ENCODE results near the gene IL26.
"Not testable (repeated sequence)": the region's sequence is repeated elsewhere in the genome, so short reads cannot be mapped to it uniquely, and the experiment has no call there.

Gene IL26

DNA sequence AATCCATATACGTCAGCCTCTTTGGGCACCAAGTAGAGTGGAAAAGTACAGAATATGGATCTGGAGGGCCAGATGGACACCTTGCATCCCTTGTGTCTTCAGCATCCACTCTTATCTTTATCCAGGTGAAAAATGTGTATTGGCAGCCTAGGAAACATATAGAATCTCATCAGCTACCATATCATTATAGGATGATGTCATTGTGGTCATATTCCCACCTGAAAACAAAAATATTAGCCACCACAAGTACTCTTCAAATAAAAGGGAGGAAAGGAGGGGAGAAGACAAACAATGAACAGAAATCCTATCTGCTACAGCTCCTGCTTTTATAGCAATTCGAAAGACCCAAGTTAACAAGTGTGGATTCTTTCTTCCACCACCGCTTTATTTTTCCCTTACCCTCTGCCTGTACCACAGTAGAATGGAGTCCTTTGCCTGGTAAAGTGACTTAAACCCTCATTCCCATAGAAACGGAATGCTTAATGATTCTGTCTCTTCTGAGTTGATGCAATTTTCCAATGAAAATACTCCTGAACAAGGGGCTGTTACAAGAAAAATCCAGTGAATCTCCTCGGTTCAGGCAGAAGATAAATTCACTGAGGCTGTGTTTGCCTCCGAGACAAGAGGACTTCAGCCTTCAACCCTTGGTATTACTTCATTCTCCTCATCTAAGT is 13.8 kb upstream of the IL26 start:
- no peak for DNase-seq

DNA sequence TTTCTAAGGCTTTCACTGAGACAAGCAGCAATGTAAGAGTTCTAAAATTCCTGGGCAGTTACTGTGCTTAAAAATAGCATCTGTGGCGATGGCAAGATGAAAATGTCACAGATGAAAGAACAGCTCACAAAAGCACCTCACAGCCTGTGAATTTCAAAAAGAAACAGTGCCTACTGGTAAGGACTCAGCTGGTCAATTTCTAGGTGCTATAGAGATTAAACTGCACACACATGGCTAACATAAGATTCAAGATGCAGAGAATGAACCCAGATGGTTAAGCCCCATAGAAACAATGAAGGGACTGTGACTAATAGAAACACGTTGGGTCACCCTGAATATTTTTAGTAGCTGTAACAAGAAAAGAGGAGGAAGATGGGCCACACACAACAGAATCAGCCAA is 12.0 kb upstream of the IL26 start:
- no peak for DNase-seq

DNA sequence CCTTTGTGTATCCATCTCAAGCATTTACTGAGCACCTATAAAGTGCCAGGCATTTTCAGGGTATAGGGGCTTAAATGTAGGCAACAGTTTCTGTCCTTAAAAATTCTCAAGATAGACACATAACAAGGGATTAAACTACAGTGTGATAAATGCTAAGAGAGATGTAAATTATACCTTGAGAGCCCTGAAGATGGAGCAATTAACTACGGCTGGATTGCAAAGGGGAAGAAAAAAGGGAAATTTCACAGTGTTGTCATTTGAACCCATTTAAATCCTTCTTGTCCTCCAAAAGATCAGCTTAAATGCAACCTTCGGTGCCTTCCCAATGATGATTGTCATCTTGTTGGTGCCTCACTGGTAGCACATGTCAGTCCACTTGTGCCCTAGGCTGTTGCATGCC is 11.5 kb upstream of the IL26 start:
- no peak for DNase-seq

DNA sequence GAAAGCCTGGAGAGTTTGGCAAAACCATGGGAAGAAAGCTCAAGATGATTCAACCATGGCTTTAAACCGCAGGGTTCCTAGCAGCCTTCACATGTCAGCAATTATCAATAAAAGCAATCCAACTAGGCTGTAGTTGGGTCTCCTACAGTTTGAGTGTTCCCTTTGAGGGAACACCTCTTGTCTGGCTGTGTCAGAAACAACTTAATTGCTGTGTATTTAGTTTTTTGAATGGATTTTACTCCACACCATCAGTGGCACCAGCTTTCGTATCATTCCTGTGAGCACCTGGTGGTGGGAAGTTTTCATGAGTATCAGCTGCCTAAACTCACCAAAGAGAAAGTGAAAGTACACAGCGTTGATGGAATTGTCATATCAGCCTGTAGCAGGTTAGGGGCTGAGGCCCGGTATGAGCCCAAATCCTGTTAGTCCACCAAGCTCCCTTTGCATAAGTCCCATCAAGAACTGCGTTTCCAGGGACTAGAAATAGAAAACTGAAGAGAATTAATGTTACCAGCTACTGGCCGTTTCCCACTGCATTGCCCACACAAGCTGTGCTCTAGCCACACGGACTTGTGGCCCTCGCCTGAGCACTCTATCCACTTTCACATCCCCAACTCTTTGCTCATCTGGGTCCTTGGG is 10.9 kb upstream of the IL26 start:
- DNase-seq, result peak; percentile 1

DNA sequence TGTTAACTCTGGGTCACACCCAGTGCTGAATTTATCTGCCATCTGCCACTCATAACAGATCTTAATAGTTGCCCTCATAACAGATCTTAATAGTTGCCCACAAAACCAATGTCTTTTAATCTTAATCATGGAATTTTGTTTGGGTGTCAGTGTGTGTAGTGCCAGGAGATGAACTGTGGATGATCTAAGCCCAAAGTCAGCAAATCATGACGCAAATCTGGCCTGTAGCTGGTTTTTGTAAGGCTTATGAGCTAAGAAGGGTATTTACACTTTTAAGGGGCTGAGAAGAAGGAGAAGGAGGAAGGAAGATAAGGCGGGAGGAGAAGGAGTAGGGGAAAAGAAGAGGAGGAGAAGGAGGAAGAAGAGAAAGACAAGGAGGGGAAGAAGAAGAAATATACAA is 10.0 kb upstream of the IL26 start:
- no peak for DNase-seq

DNA sequence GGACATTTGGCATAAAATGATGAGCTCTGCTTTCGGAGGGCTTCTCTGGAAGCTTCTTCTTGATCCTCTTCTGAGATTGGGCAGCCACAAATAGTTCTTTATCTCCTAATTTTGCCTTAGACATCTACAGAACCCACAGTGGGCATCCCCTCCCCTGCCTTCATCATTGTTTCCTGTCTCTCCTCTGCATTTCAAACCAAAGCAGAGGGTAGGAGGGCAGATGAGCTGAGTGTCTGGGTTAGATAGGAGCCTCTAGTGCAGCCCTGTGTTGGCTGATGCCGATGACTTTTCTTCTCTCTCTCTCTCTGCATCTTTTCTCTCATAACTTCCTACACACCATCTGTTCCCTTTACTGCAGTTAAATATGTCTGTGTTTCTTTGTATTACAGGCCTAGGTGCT is 8.5 kb upstream of the IL26 start:
- no peak for DNase-seq

DNA sequence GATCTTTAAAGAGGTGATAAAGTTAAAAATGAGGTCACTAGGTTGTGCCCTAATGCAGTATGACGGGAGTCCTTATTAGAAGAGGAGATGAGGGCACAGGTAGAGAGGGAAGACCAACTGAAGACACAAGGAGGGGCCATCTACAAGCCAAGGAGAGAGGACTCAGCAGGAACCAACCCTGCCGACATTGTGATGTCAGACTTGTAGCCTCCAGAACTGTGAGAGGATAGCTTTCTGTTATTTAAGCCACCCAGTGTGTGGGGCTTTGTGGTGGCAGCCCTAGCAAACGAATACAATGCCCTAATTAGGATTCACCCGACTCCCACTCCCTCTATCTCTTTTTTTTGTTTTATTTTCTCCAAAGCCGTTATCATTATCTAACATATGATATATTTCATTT is 7.9 kb upstream of the IL26 start:
- DNase-seq, result no peak

DNA sequence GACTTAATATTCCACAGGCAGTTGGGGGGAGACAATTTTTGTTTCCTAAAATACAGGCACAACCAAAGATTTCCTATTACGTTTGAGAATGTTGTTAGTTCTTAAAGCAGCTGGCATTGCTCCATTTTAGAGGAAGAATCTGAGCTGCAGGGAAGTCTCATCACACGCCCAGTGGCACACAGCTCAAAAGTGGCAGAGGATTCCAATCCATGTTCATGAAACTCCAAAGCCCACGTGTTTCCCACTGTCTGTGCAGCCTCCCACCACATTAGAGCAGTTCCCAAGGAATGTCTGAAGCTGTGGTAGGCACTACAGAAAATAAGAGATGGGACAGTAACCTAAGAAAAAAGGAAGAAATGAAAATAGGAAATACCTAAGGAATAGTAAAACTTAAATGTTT is 6.1 kb upstream of the IL26 start:
- DNase-seq, result no peak

DNA sequence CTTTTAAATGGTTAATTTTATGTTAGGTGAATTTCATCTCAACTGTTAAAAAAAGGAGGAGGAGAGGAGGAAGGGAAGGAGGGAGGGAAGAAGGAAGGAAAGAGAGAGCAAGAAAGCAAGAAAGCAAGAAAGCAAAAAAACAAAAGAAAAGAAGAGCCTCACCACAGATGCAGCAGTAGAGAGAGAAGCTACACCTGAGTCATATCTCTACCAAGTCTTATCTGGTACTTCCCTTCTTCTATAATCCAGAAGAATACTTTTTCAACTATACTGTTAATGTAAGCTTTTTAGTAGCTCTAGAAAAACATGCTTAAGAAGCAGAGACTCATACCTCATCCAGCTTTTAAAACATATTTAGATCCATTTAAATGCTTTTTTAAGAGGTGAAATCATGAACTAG is 5.6 kb upstream of the IL26 start:
- DNase-seq, result no peak

DNA sequence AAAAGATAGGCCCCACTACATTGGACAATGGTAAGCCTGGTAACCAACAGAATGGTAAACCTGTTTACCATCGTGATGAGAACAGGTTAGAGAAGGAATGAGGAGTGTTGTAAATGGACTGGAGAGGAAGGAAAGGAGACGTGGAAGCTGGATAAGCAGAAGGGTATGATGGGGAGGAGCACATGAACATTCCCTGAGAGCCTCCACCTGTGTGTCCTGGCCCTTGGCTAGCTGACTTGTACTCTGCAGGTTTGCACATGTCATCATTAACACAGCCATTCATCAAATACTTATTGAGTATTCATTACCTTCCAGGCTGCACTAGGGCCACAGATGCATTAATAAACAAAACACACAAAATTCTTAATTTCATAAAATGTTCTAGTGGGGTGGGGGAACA is 4.3 kb upstream of the IL26 start:
- no peak for DNase-seq

DNA sequence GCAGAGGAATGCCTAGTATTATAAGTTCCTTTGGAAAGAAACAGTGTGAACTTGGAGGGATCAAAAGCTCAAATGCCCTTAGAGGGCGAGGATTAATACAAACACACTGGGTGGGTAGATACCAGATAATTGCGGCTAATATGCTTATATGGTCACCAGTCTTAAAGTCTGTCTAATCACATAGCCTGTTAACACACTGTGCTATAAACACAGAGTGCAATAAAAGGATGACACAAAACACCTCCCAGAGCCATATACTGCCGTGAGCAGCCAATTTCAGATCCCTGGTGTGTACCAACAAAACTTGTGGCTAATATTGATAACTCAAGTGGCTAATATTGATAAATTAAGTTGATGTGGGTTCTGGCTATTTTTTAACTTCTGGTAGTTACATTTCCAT is 1.7 kb upstream of the IL26 start:
- DNase-seq, result no peak

DNA sequence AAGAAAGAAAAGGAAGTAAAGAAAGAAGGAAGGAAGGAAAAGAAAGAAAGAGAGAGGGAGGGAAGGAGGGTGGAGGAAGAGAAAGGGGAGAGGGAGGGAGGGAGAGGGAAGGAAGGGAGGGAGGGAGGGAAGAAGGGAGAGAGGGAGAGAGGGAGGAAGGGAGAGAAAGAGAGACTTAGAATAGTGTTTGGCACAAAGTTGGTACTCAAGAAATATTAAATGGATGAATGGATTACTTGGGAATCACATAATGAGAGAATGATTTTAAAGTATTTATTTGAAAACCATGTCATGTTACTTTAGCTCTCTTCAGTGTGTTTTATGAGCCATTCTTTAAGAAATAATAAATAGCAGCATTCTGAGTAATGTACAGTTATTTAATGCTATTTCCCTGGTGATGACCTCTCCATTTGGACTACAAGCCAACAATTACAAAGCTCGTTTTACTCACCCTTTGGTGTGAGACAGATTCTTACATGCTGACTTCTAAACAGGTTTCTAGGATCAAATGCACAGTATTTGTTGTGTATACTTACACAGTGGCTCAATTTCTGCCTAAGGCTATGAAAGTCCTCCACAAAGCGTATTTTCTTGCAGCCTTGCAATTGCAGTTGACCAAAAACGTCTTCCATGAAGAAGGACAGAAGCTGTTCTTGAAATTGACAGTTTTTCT is 861 bp downstream of the IL26 start:
- DNase-seq, result no peak

DNA sequence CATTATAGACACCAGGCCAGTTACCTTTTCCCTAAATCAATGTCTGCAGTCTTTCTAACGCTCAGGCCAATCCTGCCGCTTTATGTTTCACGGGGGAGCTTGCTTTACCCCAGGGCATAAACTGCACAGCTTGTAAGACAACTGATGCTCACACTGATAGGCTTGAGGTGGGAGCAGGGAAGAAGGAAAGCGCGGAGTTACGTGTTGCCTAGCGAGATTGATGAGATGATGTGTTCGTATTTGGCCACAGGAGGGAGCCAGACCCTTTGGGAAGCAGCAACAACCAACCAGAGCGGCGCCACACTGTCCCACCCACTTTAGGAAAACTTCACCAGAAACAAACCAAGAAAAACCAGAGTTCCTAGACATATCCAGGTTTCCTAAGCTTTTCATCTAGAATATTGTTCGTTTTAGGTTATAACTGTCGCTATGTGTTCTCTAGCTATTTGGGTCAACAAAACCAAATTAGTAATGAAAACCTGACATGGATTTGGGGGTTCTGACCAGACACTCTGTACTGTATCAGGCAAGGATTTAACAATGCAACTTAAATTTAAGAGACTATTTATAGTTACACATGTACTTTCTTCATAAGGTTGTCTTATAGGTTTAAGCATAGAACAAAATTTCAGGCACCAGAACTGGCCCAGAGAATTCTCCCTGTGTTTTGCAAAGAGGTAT is 2.4 kb downstream of the IL26 start:
- peak; percentile 57 for DNase-seq

DNA sequence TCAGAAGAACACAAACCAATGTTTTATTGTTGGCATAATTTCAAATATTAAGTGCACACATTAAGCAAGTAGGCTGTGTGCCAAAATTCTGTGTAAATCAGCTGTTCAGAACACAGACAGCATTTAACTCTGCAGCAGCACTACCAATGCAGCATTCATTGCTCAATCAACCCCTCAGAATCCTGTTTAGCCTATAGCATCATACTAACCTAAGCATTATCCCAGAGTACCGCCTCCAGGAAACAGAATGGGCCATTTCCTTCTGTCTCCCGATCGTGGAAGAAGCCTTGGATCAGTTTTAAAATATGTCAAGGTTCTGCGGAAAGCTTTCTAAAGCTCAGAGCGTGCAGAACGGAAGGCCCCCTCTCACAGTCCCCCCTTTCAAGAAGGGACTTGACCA is 3.3 kb downstream of the IL26 start:
- no peak for DNase-seq

DNA sequence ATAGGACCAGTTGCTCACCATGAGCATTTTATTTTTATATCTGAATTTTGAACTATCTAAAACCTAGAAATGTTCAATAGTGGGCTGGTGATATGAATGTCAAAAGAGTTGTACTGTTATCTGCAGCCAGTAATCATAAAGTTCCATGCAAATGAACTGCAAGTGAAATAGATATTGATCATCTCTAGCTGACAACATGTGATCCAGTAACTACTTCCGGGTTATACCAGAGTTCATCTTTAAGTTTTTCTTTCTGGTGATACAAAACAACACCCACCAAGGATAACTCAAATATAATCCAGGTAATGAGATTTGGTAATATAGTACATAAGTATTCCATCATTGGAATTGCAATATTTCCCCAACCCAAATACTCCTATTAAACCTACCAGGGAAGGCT is 4.1 kb downstream of the IL26 start:
- no peak for DNase-seq

DNA sequence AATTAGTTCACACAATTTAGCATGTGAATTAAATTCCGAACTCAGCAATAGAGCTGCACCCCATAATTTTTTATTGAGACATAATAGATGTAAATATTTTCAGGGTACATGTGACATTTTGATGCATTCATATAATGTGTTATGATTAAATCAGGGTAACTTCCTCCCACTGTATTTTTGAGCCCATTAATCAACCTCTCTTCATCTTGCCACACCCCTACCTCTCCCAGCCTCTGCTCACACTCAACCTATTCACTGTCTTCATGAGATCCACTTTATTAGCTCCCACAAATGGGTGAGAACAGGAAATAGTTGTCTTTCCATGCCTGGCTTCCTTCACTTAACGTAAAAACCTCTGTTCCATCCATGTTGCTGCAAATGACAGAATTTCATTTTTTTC is 14.7 kb downstream of the IL26 start:
- DNase-seq, result no peak

DNA sequence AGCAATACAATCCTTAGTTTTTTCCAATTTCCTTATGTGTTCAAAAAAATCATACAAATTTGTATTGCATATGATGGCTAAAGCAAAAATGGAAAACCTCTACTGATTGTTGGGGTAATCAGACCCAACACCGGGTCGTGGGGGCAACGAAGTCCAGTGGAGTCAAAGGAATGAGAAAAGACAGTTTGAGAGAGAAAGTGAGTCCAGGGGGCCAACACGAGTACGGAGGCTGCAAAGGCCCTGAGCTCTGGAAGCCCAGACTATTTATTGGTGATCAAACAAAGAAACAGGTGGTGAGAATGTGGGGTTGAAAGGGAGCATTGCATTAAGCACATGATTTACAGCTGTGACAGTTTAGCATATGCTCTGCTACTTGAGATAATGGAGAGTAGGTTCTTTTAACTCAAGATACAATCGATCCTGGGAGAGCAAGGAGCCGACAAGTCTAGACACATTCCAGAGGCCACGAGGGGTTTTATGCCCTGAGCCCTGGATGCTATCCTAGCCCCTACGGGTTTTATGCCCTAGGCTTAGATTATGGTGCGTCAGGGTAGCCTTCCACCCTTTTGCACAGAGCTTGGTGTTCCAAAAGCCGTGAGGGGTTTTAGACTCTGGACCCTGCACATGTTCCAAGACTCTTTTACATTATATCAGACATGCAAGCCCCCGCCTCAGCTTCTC is 16.4 kb downstream of the IL26 start:
- DNase-seq, result not testable (repeated sequence)

DNA sequence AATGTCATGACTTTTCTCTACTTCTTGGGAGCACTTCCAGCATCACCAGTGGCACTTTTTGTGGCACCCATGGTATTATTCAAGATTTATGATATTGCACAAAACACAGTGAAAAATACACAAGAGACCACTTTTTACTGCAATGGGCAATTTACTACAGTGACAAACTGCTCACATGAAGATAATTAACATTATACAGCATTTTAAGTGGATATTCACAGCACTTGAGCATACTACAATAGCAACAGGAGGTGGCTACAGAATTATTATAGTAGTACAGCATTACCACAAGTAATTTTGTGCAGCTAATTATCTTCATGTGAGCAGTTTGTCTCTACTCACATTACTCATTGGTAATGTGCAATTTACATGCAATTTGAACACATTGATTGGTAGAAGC is 18.3 kb downstream of the IL26 start:
- no peak for DNase-seq

DNA sequence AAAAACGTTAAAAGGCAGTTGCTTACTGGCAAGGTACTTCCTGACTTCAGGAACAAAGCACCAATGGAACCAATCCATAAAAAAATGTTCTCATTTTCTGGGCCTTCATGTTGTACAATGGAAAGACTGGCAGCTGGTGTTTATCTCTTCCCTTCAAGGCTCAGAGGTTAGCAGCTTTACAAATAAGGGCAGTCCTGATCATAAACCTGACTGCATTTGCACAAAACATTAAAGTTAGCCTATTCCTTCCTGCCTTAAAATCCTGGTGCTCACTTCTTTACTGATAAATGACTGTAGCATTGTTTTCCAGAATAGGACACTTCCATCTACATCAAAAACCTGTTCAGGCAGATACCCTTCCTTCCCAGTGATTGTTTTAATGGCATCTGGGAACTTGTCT is 19.2 kb downstream of the IL26 start:
- DNase-seq, result no peak

DNA sequence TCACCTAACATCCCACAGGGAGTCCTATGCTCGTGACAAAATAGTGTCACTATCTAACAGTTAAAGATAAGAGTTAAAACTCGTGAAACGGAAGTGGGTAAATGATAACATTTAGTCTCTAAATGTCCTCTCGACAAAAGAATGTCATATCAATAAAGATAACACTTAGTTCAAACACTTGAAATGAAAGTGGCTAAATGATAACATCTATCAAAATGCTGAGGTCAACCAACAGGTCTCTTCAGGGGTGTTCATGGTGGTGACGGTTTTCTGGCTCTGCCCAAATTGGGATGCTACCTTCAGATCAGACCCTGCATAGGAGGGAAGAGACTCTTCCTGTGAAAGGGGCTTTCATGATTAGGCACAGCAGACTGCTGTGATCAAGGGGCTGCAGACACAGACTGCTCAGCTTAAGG is 22.1 kb downstream of the IL26 start:
- no peak for DNase-seq

DNA sequence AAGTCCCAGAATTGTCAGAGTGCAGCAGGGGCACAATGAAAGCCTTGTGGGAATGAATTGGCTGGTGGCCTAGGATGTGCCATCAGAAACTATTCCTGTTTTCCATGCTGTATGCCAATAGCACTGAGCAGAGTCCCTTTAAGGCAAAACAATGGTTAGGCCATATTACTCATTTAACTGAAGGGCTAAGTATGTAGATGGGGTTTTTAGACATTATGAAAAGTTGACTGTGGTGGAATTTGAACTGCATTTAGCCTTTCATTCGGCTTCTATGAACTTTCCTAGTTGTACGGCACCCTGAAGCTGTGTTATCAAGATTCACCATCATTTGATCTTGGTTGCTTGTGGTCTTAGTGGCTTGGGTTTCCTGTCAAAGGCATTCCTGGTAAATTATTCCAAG is 24.8 kb downstream of the IL26 start:
- no peak for DNase-seq

DNA sequence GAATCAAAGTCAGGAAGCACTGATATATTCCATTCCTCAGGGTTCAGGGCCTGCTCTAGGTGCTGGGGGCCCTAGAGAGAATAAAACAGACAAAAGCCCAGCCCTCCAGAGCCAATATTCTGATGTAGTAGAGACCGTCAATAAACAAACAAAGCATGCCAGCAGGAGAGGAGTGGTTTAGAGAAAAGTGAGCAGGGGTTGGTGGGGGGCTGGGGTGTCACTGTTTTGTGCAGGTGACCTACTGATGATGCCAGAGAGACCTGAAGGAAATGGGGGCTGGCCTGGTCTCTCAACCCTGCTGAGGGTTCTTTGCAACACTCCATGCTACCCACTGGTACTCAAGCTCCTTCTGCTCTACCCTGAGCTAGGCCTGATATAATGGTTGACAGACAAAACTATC is 26.5 kb downstream of the IL26 start:
- no peak for DNase-seq

DNA sequence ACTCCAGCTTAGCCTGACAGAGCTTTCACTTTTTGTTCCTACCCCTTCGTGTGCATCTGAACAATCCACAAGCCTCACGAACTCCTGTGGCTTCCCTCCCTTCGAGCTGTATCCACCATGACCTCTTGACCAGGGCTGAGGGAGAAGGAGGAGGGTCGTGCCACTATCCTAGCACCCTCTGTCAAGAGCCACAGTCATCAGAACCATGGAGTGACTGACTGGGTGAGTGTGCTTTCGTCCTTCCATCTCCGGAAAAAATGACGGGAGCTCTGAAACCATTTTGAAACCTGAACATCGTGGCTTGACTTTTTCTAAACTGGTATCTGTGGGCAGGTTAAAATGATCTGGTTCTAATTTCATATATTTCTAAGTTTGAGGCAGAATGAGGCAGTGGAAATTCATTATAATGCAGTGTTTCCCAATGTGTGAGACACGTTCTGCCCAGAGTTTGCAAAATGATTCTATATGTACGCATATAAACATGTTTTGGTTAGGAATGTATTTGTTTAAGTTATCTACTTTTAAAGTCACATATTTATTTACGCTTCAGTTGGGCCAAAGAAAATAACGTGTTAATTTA is 27.0 kb downstream of the IL26 start:
- no peak for DNase-seq
